Central memory CD8-positive, alpha-beta T cell (primary cell): ENCODE results near the gene NEK9.
"Not testable (repeated sequence)": the region's sequence is repeated elsewhere in the genome, so short reads cannot be mapped to it uniquely, and the experiment has no call there.

Experiments used
- ATAC-seq: fragments of 150-1000 bp; cut with Tn5 transposase; replicated peaks from 2 replicates; pipeline ENCODE4 v1.10.0; 2022; ENCODE audit warnings: mild to moderate bottlenecking, moderate FRiP score, moderate number of reproducible peaks; ENCODE audit not compliant: poor library complexity, severe bottlenecking; ENCODE audit errors: extremely low read depth
- DNase-seq, 2 donors: peaks; one replicate each; pipeline ENCODE4 v3.0.0; 2021; ENCODE audit warnings: low spot score in 2 of 2
- H3K27ac Mint-ChIP-seq: one replicate; pipeline ENCODE4 v1.8.0; 2022; ENCODE audit warnings: low read depth, mild to moderate bottlenecking, moderate library complexity, mixed read lengths
- H3K27me3 Mint-ChIP-seq: one replicate; pipeline ENCODE4 v1.8.0; 2022; ENCODE audit warnings: mixed read lengths
- H3K36me3 Mint-ChIP-seq: one replicate; pipeline ENCODE4 v1.8.0; 2022; ENCODE audit warnings: mild to moderate bottlenecking, moderate library complexity, mixed read lengths; ENCODE audit not compliant: insufficient read depth
- H3K4me1 Mint-ChIP-seq: one replicate; pipeline ENCODE4 v1.8.0; 2022; ENCODE audit warnings: mixed read lengths
- H3K4me3 Mint-ChIP-seq: one replicate; pipeline ENCODE4 v1.8.0; 2022; ENCODE audit warnings: mild to moderate bottlenecking, moderate library complexity, mixed read lengths
- H3K9me3 Mint-ChIP-seq: one replicate; pipeline ENCODE4 v1.8.0; 2022; ENCODE audit warnings: mixed read lengths

Gene NEK9

DNA sequence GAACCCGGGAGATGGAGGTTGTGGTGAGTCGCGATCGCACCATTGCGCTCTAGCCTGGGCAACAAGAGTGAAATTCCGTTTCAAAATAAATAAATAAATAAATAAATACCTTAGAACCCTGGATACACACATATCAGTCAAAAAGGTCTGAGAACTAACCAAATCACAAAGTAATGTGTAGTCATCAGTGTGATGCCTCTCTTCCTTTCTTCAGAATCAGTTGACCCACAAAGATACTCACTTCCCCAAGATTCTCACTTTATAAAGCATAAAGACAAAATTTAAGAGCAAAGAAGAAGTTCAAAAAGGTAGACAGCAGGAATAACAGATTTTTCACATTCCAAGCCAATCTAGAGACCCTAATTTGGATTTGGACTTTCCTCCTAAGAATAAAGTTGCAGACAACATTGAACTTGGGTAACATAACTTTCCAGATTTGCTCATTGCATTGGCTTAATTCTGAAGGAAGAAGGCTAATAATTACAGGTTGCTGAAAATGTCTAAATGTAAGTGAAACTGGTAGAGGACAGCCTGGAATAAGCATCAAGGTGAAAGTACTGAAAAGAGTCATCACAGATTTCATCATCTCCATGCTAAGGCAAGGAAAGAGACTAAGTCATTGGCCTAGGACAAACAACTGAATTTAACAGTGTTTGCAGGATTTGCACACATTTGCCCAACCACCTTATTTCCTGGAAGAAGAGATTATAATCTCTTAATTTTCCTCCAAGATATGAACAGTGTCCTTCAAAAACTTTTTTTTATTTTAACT is 32.2 kb upstream of the NEK9 start:
- DNase-seq (no peak), ATAC-seq (no peak)
- Mint-ChIP-seq H3K27ac (no peak overlapping the region), H3K9me3 (no peaks in the 10 kb centered on the region), H3K36me3 (peaks cover 8% of the 10 kb centered on the region), H3K27me3 (no peaks in the 10 kb centered on the region), H3K4me3 (no peak overlapping the region), H3K4me1 (peaks cover 57% of the 10 kb centered on the region)

- H3K36me3 Mint-ChIP-seq: peaks cover 8% of the 10 kb centered on the region
- ATAC-seq: peak; percentile 65
- H3K4me3 Mint-ChIP-seq: peak overlapping the region; percentile 19
- no peak for DNase-seq
- H3K4me1 Mint-ChIP-seq: peaks cover 53% of the 10 kb centered on the region
- no peaks in the 10 kb centered on the region for H3K9me3 Mint-ChIP-seq
- H3K27ac Mint-ChIP-seq: no peak overlapping the region
- H3K27me3 Mint-ChIP-seq: no peaks in the 10 kb centered on the region
Observed at GRCh38 chr14:75156901-75157300, 30.1 kb upstream of the NEK9 start.

DNA sequence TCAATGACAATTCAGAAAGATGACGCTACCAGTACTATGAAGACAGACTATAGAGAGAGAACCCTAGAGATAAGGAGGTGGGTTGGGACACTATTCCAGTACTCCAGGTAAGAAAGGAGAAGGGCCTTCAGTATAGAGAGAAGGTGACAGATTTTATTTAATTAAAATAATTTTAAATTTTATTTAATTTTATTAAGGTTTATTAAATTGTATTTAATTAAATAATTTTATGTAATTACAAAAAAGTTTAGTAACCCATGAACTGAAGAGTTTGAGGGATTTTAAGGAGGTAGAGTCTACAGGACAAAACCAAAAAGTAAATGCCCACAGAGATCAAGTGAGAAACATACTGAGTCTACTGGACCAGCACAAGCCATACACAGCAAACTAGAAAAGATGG is 29.3 kb upstream of the NEK9 start:
- ATAC-seq: no peak
- Mint-ChIP-seq H3K27me3 (no peaks in the 10 kb centered on the region), H3K36me3 (peaks cover 7% of the 10 kb centered on the region), H3K4me3 (no peak overlapping the region), H3K9me3 (no peaks in the 10 kb centered on the region), H3K27ac (no peak overlapping the region), H3K4me1 (peaks cover 53% of the 10 kb centered on the region)
- DNase-seq: no peak

DNA sequence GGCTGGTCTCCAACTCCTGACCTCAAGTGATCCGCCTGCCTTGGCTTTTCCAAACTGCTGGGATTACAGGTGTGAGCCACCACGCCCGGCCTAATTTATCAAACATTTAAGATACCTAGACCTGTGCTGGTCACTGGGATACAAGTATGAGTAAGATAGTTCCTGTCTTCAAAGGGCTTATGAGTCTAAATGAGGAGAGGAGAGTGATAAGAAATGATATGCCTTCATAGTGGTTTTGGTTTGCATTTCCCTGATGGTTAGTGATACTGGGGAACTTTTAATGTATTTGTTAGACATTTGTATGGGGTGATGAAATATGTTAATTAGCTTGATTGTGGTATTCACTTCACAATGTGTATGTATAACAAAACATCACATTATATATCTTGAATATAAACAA is 28.3 kb upstream of the NEK9 start:
- Mint-ChIP-seq H3K4me3 (no peak overlapping the region), H3K36me3 (peaks cover 7% of the 10 kb centered on the region), H3K4me1 (peaks cover 44% of the 10 kb centered on the region), H3K27ac (no peak overlapping the region), H3K27me3 (no peaks in the 10 kb centered on the region), H3K9me3 (no peaks in the 10 kb centered on the region)
- ATAC-seq (no peak), DNase-seq (no peak)

DNA sequence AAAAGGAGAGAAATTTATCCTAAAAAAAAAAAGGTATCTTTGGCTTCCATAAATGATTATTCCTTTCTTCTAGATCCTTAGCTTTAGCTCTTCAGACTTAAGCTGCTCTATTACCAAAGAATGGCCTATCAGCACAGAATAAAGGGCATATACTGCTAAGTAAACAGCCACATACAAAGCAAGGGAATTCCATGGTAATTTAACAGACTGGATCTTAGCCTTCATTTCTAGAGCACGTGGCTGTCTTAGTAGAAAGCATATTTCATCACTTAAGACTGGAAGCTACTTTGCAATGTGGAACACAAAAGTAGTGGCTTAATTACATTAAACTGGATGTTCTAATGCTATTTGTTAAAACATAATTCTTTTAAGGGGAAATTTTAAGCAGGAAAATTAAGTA is 26.4 kb upstream of the NEK9 start:
- H3K36me3 Mint-ChIP-seq: peaks cover 10% of the 10 kb centered on the region
- no peak for ATAC-seq
- no peak for DNase-seq
- H3K27me3 Mint-ChIP-seq: no peaks in the 10 kb centered on the region
- H3K4me1 Mint-ChIP-seq: peaks cover 43% of the 10 kb centered on the region
- no peak overlapping the region for H3K4me3 Mint-ChIP-seq
- H3K9me3 Mint-ChIP-seq: no peaks in the 10 kb centered on the region
- no peak overlapping the region for H3K27ac Mint-ChIP-seq

- DNase-seq (no peak), ATAC-seq (no peak)
- Mint-ChIP-seq H3K27me3 (no peaks in the 10 kb centered on the region), H3K36me3 (peaks cover 17% of the 10 kb centered on the region), H3K27ac (no peak overlapping the region), H3K9me3 (no peaks in the 10 kb centered on the region), H3K4me1 (peaks cover 40% of the 10 kb centered on the region), H3K4me3 (no peak overlapping the region)
Observed at GRCh38 chr14:75151851-75152250, 25.0 kb upstream of the NEK9 start.

- ATAC-seq, H3K27ac Mint-ChIP-seq, H3K9me3 Mint-ChIP-seq, H3K27me3 Mint-ChIP-seq, H3K4me3 Mint-ChIP-seq, DNase-seq: not testable (repeated sequence)
- Mint-ChIP-seq H3K4me1 (peaks cover 38% of the 10 kb centered on the region), H3K36me3 (peaks cover 23% of the 10 kb centered on the region)
Observed at GRCh38 chr14:75150637-75151036, 23.8 kb upstream of the NEK9 start.

DNA sequence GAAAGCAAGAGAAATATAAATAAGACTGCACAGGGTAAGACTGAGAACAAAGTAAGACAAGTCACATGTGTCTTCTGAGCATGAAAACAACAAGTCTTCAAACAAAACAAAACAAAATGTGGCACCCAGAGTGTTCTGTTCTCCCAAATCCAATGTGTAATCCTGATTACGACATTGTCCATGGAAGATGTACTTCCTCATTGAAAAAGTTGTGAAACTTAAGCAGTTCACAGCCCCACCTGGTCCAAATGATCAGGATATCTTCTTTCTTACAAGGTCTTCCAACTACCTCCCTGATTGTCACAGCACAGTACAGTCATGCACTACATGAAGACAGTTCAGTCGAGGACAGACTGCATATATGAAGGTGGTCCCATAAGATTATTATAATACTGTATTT is 23.3 kb upstream of the NEK9 start:
- H3K9me3 Mint-ChIP-seq: no peaks in the 10 kb centered on the region
- peaks cover 37% of the 10 kb centered on the region for H3K4me1 Mint-ChIP-seq
- DNase-seq (no peak), ATAC-seq (no peak)
- peaks cover 27% of the 10 kb centered on the region for H3K36me3 Mint-ChIP-seq
- H3K27ac Mint-ChIP-seq: no peak overlapping the region
- no peaks in the 10 kb centered on the region for H3K27me3 Mint-ChIP-seq
- H3K4me3 Mint-ChIP-seq: no peak overlapping the region

DNA sequence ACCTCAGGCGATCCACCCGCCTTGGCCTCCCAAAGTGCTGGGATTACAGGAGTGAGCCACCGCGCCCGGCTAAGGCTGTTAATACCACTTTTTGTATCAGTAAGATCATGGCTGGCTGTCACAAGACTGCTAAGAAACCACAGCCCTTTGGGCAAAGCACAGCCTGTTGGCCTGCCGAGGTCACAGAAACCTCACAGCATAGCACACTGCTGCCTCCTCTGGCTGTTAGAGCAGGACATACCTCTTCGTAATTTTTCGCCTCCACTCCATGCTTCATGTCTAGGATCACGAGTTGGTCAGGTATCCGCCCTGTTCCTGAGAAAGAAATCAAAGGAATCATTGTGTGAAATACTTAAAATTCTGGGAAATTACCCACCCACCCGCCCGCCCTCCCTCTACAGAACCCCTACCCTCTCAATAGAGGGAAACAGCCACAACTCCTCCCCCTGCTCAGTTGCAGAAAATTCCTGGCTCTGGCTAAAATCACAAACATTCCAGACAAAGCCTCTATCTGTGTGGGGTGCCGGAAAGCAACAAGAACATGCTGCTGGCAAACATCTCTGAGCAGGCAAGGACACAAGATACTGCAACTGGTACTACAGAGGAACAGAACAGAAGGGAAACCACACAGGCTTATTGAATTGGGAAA is 20.7 kb upstream of the NEK9 start:
- Mint-ChIP-seq H3K27me3 (no peaks in the 10 kb centered on the region), H3K27ac (peak overlapping the region; percentile 39), H3K9me3 (no peaks in the 10 kb centered on the region), H3K36me3 (peaks cover 35% of the 10 kb centered on the region), H3K4me3 (no peak overlapping the region), H3K4me1 (peaks cover 55% of the 10 kb centered on the region)
- ATAC-seq (no peak), DNase-seq (no peak)

- no peaks in the 10 kb centered on the region for H3K27me3 Mint-ChIP-seq
- peaks cover 37% of the 10 kb centered on the region for H3K36me3 Mint-ChIP-seq
- H3K9me3 Mint-ChIP-seq: no peaks in the 10 kb centered on the region
- peak; percentile 26 for ATAC-seq
- H3K4me1 Mint-ChIP-seq: peaks cover 62% of the 10 kb centered on the region
- H3K4me3 Mint-ChIP-seq: no peak overlapping the region
- H3K27ac Mint-ChIP-seq: peak overlapping the region; percentile 10
- DNase-seq: no peak
Observed at GRCh38 chr14:75144944-75145343, 18.1 kb upstream of the NEK9 start.

GRCh38 chr14:75143761-75144527 is 17.1 kb upstream of the NEK9 start:
- ATAC-seq (no peak), DNase-seq (no peak)
- no peaks in the 10 kb centered on the region for H3K27me3 Mint-ChIP-seq
- no peak overlapping the region for H3K4me3 Mint-ChIP-seq
- H3K9me3 Mint-ChIP-seq: no peaks in the 10 kb centered on the region
- H3K36me3 Mint-ChIP-seq: peaks cover 36% of the 10 kb centered on the region
- peaks cover 61% of the 10 kb centered on the region for H3K4me1 Mint-ChIP-seq
- H3K27ac Mint-ChIP-seq: no peak overlapping the region

DNA sequence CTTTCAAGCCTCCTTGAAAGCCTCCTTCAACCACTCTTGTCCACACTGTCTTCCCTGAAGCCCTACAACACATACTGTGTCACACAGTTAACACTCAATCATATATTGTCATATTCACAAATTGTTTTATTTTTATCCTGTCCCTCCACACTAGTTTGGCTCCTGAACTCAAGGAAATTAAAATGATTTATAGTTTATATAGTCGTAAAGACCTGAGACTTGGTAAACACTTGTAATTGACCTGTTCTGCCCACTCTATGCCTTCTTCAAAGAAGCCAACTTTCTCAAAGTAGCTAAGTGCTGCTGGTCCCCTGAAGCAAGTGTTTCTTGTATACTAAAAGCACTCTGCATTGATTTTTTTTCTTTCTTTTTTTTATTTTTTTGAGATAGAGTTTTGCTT is 15.6 kb upstream of the NEK9 start:
- no peak for ATAC-seq
- DNase-seq: no peak
- Mint-ChIP-seq H3K4me3 (no peak overlapping the region), H3K36me3 (peaks cover 34% of the 10 kb centered on the region), H3K27me3 (no peaks in the 10 kb centered on the region), H3K4me1 (peaks cover 69% of the 10 kb centered on the region), H3K9me3 (no peaks in the 10 kb centered on the region), H3K27ac (peak overlapping the region; percentile 58)

DNA sequence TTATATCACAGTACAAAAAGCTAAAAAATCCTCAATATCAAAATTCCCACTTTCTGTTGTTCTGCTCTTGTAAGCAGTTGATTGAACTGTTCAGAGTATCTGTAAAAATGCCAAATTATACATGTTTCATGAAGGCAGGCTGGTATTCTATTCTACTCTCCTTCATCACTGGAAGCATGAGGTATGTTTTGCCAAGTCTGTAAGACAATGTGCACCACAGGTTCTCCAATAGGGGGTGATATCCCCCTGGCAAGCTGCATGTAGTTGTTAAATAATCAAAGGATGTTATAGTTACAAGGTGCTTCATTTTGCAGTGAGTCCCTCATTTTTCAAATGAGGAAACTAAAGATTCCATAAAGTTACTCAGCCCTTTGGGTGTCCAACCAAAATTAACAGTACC is 15.1 kb upstream of the NEK9 start:
- Mint-ChIP-seq H3K4me1 (peaks cover 69% of the 10 kb centered on the region), H3K36me3 (peaks cover 29% of the 10 kb centered on the region), H3K27me3 (no peaks in the 10 kb centered on the region), H3K27ac (peak overlapping the region; percentile 58), H3K4me3 (no peak overlapping the region), H3K9me3 (no peaks in the 10 kb centered on the region)
- ATAC-seq (no peak), DNase-seq (peak in 1 of 2 donors; percentile 16)
